ENCODE results near the gene IFRD2.
A peak's percentile ranks its signal among the peaks of the same experiment; 100 is the strongest.

Gene IFRD2

GRCh38 chr3:50338965-50339364, 46.7 kb upstream of the IFRD2 start:
- ChIA-PET POLR2A (interaction anchor here (0.7 to 3.6 kb wide), 2 partner anchors 11 to 44 kb away, joined by 4 to 31 read pairs; partner anchors contain the start of gene TUSC2), CTCF (interaction anchor here (1.0 to 6.0 kb wide), 4 partner anchors 10 to 213 kb away, joined by 4 to 51 read pairs (median 13); partner anchors contain the start of genes CYB561D2, HYAL3, NAA80 and NPRL2)
- H3K36me3 ChIP-seq (ENCODE audit: control insufficient read depth in 4 of 4, insufficient read depth in 4 of 4, low read length in 3 of 4) = peaks cover 0 to 22% (median 16%) of the 10 kb centered on the region in 4 experiments
- H3K27me3 ChIP-seq (replicated peaks in 2 of 5; ENCODE audit: control insufficient read depth in 4 of 5, insufficient read depth in 5 of 5, low read length in 4 of 5) = no peaks in the 10 kb centered on the region
- 3% methylated on average over 4 of the region's 5 CpGs for WGBS (ENCODE audit: insufficient coverage)
- no peaks in the 10 kb centered on the region for H3K9me3 ChIP-seq (ENCODE audit: control extremely low read depth in 1 of 5, control insufficient read depth in 4 of 5, insufficient read depth in 2 of 5, low read depth in 1 of 5, low read length in 4 of 5)
- peaks cover 15 to 78% (median 75%) of the 10 kb centered on the region in 4 experiments for H3K4me1 ChIP-seq (ENCODE audit: control extremely low read depth in 1 of 4, control insufficient read depth in 4 of 4, insufficient read depth in 4 of 4, low read length in 3 of 4)
- H3K27ac ChIP-seq (ENCODE audit: insufficient read depth in 1 of 2, low read depth in 1 of 2, low read length in 2 of 2, poor library complexity in 1 of 2, severe bottlenecking in 2 of 2) = peak overlapping the region; percentile 93 to 97
- H3K4me3 ChIP-seq (ENCODE audit: control insufficient read depth in 1 of 7, extremely low read depth in 1 of 7, insufficient read depth in 4 of 7, low read depth in 2 of 7, low read length in 6 of 7) = peak overlapping the region in 6 of 7 experiments; percentile 2 to 91 (median 83)
- peak in 2 of 3 donors; percentile 64 to 71 for DNase-seq

GRCh38 chr3:50337175-50337861, 45.1 kb upstream of the IFRD2 start:
- Histone ChIP-seq H3K27ac (ENCODE audit: insufficient read depth in 1 of 2, low read depth in 1 of 2, low read length in 2 of 2, poor library complexity in 1 of 2, severe bottlenecking in 2 of 2) (peak overlapping the region; percentile 93 to 97), H3K27me3 (replicated peaks in 2 of 5; ENCODE audit: control insufficient read depth in 4 of 5, insufficient read depth in 5 of 5, low read length in 4 of 5) (no peaks in the 10 kb centered on the region), H3K9me3 (ENCODE audit: control extremely low read depth in 1 of 5, control insufficient read depth in 4 of 5, insufficient read depth in 2 of 5, low read depth in 1 of 5, low read length in 4 of 5) (no peaks in the 10 kb centered on the region), H3K36me3 (ENCODE audit: control insufficient read depth in 4 of 4, insufficient read depth in 4 of 4, low read length in 3 of 4) (peaks cover 0 to 32% (median 23%) of the 10 kb centered on the region in 4 experiments), H3K4me3 (ENCODE audit: control insufficient read depth in 1 of 7, extremely low read depth in 1 of 7, insufficient read depth in 4 of 7, low read depth in 2 of 7, low read length in 6 of 7) (peak overlapping the region; percentile 64 to 91 (median 79)), H3K4me1 (ENCODE audit: control extremely low read depth in 1 of 4, control insufficient read depth in 4 of 4, insufficient read depth in 4 of 4, low read length in 3 of 4) (peaks cover 15 to 78% (median 71%) of the 10 kb centered on the region in 4 experiments)
- DNase-seq = peak; percentile 97 to 99 (median 98)
- CTCF ChIA-PET = interaction anchor here (0.7 to 6.0 kb wide), 13 partner anchors 8 to 1331 kb away, joined by 3 to 51 read pairs (median 5); partner anchors contain the start of genes CYB561D2, HYAL2, NPRL2 and TUSC2
- POLR2A ChIA-PET = interaction anchor here (0.5 to 3.6 kb wide), 10 partner anchors 9 to 1892 kb away, joined by 3 to 31 read pairs (median 4); partner anchors contain the start of genes CYB561D2, HYAL3, NAA80 and NPRL2
- under 1% methylated on average over 61 of the region's 79 CpGs for WGBS (ENCODE audit: insufficient coverage)

GRCh38 chr3:50336452-50337174, 44.4 kb upstream of the IFRD2 start:
- peak overlapping the region; percentile 64 to 91 (median 79) for H3K4me3 ChIP-seq (ENCODE audit: control insufficient read depth in 1 of 7, extremely low read depth in 1 of 7, insufficient read depth in 4 of 7, low read depth in 2 of 7, low read length in 6 of 7)
- ChIA-PET POLR2A (interaction anchor here (0.9 to 3.6 kb wide), 8 partner anchors 8 to 76 kb away, joined by 3 to 31 read pairs (median 5); partner anchors contain the start of genes CYB561D2, HYAL3, NAA80 and NPRL2), CTCF (interaction anchor here (0.9 to 6.0 kb wide), 12 partner anchors 8 to 1331 kb away, joined by 3 to 51 read pairs (median 6); partner anchors contain the start of genes CYB561D2, HYAL2, NPRL2 and TUSC2)
- WGBS (ENCODE audit: insufficient coverage) = 10% methylated on average over 11 of the region's 31 CpGs
- H3K27ac ChIP-seq (ENCODE audit: insufficient read depth in 1 of 2, low read depth in 1 of 2, low read length in 2 of 2, poor library complexity in 1 of 2, severe bottlenecking in 2 of 2) = peak overlapping the region; percentile 93 to 97
- H3K9me3 ChIP-seq (ENCODE audit: control extremely low read depth in 1 of 5, control insufficient read depth in 4 of 5, insufficient read depth in 2 of 5, low read depth in 1 of 5, low read length in 4 of 5) = no peaks in the 10 kb centered on the region
- H3K4me1 ChIP-seq (ENCODE audit: control extremely low read depth in 1 of 4, control insufficient read depth in 4 of 4, insufficient read depth in 4 of 4, low read length in 3 of 4) = peaks cover 13 to 72% (median 65%) of the 10 kb centered on the region in 4 experiments
- no peaks in the 10 kb centered on the region for H3K27me3 ChIP-seq (replicated peaks in 2 of 5; ENCODE audit: control insufficient read depth in 4 of 5, insufficient read depth in 5 of 5, low read length in 4 of 5)
- H3K36me3 ChIP-seq (ENCODE audit: control insufficient read depth in 4 of 4, insufficient read depth in 4 of 4, low read length in 3 of 4) = peaks cover 0 to 39% (median 30%) of the 10 kb centered on the region in 4 experiments
- no peak for DNase-seq

GRCh38 chr3:50334339-50335075, 42.3 kb upstream of the IFRD2 start:
- H3K4me1 ChIP-seq (ENCODE audit: control extremely low read depth in 1 of 4, control insufficient read depth in 4 of 4, insufficient read depth in 4 of 4, low read length in 3 of 4) = peaks cover 6 to 51% (median 48%) of the 10 kb centered on the region in 4 experiments
- H3K9me3 ChIP-seq (ENCODE audit: control extremely low read depth in 1 of 5, control insufficient read depth in 4 of 5, insufficient read depth in 2 of 5, low read depth in 1 of 5, low read length in 4 of 5) = no peaks in the 10 kb centered on the region
- H3K27me3 ChIP-seq (replicated peaks in 2 of 5; ENCODE audit: control insufficient read depth in 4 of 5, insufficient read depth in 5 of 5, low read length in 4 of 5) = no peaks in the 10 kb centered on the region
- H3K36me3 ChIP-seq (ENCODE audit: control insufficient read depth in 4 of 4, insufficient read depth in 4 of 4, low read length in 3 of 4) = peaks cover 2 to 60% (median 48%) of the 10 kb centered on the region in 4 experiments
- no peak for DNase-seq
- CTCF ChIA-PET = interaction anchor here (1.2 to 2.9 kb wide), 4 partner anchors 9 to 14 kb away, joined by 3 to 16 read pairs (median 8); partner anchors contain the start of gene HYAL2
- H3K27ac ChIP-seq (ENCODE audit: insufficient read depth in 1 of 2, low read depth in 1 of 2, low read length in 2 of 2, poor library complexity in 1 of 2, severe bottlenecking in 2 of 2) = peak overlapping the region; percentile 36 to 97
- POLR2A ChIA-PET = no interaction called here
- 84% methylated on average over 5 of the region's 5 CpGs for WGBS (ENCODE audit: insufficient coverage)
- H3K4me3 ChIP-seq (ENCODE audit: control insufficient read depth in 1 of 7, extremely low read depth in 1 of 7, insufficient read depth in 4 of 7, low read depth in 2 of 7, low read length in 6 of 7) = peak overlapping the region in 1 of 7 experiments; percentile 9

- 90% methylated on average over 11 of the region's 12 CpGs for WGBS (ENCODE audit: insufficient coverage)
- Histone ChIP-seq H3K36me3 (ENCODE audit: control insufficient read depth in 4 of 4, insufficient read depth in 4 of 4, low read length in 3 of 4) (peaks cover 5 to 64% (median 52%) of the 10 kb centered on the region in 4 experiments), H3K27ac (ENCODE audit: insufficient read depth in 1 of 2, low read depth in 1 of 2, low read length in 2 of 2, poor library complexity in 1 of 2, severe bottlenecking in 2 of 2) (peak overlapping the region; percentile 36 to 97), H3K9me3 (ENCODE audit: control extremely low read depth in 1 of 5, control insufficient read depth in 4 of 5, insufficient read depth in 2 of 5, low read depth in 1 of 5, low read length in 4 of 5) (no peaks in the 10 kb centered on the region), H3K4me3 (ENCODE audit: control insufficient read depth in 1 of 7, extremely low read depth in 1 of 7, insufficient read depth in 4 of 7, low read depth in 2 of 7, low read length in 6 of 7) (no peak overlapping the region), H3K4me1 (ENCODE audit: control extremely low read depth in 1 of 4, control insufficient read depth in 4 of 4, insufficient read depth in 4 of 4, low read length in 3 of 4) (peaks cover 5 to 45% (median 42%) of the 10 kb centered on the region in 4 experiments), H3K27me3 (replicated peaks in 2 of 5; ENCODE audit: control insufficient read depth in 4 of 5, insufficient read depth in 5 of 5, low read length in 4 of 5) (no peaks in the 10 kb centered on the region)
- ChIA-PET CTCF (interaction anchor here (0.9 to 1.8 kb wide), 4 partner anchors 9 to 35 kb away, joined by 3 to 16 read pairs (median 4); partner anchors contain the start of gene HYAL2), POLR2A (no interaction called here)
- DNase-seq = no peak
Observed at GRCh38 chr3:50333744-50334328, 41.6 kb upstream of the IFRD2 start.

- no peak overlapping the region for H3K4me3 ChIP-seq (ENCODE audit: control insufficient read depth in 1 of 7, extremely low read depth in 1 of 7, insufficient read depth in 4 of 7, low read depth in 2 of 7, low read length in 6 of 7)
- H3K27me3 ChIP-seq (replicated peaks in 2 of 5; ENCODE audit: control insufficient read depth in 4 of 5, insufficient read depth in 5 of 5, low read length in 4 of 5) = no peaks in the 10 kb centered on the region
- H3K36me3 ChIP-seq (ENCODE audit: control insufficient read depth in 4 of 4, insufficient read depth in 4 of 4, low read length in 3 of 4) = peaks cover 5 to 60% (median 51%) of the 10 kb centered on the region in 4 experiments
- 97% methylated on average over 19 of the region's 19 CpGs for WGBS (ENCODE audit: insufficient coverage)
- DNase-seq = no peak
- POLR2A ChIA-PET = no interaction called here
- no peaks in the 10 kb centered on the region for H3K9me3 ChIP-seq (ENCODE audit: control extremely low read depth in 1 of 5, control insufficient read depth in 4 of 5, insufficient read depth in 2 of 5, low read depth in 1 of 5, low read length in 4 of 5)
- CTCF ChIA-PET = interaction anchor here (1.2 to 1.5 kb wide), 3 partner anchors 13 to 85 kb away, joined by 3 read pairs; no protein-coding TSS in a partner anchor
- H3K4me1 ChIP-seq (ENCODE audit: control extremely low read depth in 1 of 4, control insufficient read depth in 4 of 4, insufficient read depth in 4 of 4, low read length in 3 of 4) = peaks cover 4 to 42% (median 38%) of the 10 kb centered on the region in 4 experiments
- no peak overlapping the region for H3K27ac ChIP-seq (ENCODE audit: insufficient read depth in 1 of 2, low read depth in 1 of 2, low read length in 2 of 2, poor library complexity in 1 of 2, severe bottlenecking in 2 of 2)
Observed at GRCh38 chr3:50331364-50331907, 39.2 kb upstream of the IFRD2 start.

Measured in common myeloid progenitor, CD34-positive (primary cell).